Neural progenitor cell (in vitro differentiated cells): ENCODE measurements around the gene ABCF3. TPM values are rescaled to one million over a fixed set of nuclear protein-coding genes. Genes with fewer than 3 reads are reported as not detected.

Source experiments
- DNase-seq: peaks from one replicate; pipeline ENCODE4 v3.0.0-alpha.2; 2016; ENCODE audit warnings: low spot score
- H2AFZ ChIP-seq: fragments of 200-600 bp; sonication (generic); replicated peaks from 2 replicates; pipeline ENCODE4 v1.6.1; 2016; ENCODE audit warnings: antibody characterized with exemption
- H3F3A ChIP-seq: fragments of 200-600 bp; sonication (generic); 2 replicates; pipeline ENCODE4 v1.6.1; 2016; ENCODE audit warnings: antibody characterized with exemption, low read depth
- H3K27ac ChIP-seq: fragments of 200-600 bp; sonication (generic); 2 replicates; pipeline ENCODE4 v1.5.1; 2016; ENCODE audit warnings: mild to moderate bottlenecking
- H3K27me3 ChIP-seq: fragments of 200-600 bp; sonication (generic); 2 replicates; pipeline ENCODE4 v1.6.1; 2016; ENCODE audit warnings: mild to moderate bottlenecking, moderate library complexity
- H3K36me3 ChIP-seq: fragments of 200-600 bp; sonication (generic); 2 replicates; pipeline ENCODE4 v1.5.1; 2016
- H3K4me1 ChIP-seq: fragments of 200-600 bp; sonication (generic); 2 replicates; pipeline ENCODE4 v1.6.1; 2016; ENCODE audit warnings: mixed run types
- H3K4me2 ChIP-seq: fragments of 200-600 bp; sonication (generic); 2 replicates; pipeline ENCODE4 v1.6.1; 2016
- H3K4me3 ChIP-seq: fragments of 200-600 bp; sonication (generic); 2 replicates; pipeline ENCODE4 v1.5.1; 2016
- H3K79me2 ChIP-seq: fragments of 200-600 bp; sonication (generic); 2 replicates; pipeline ENCODE4 v1.6.1; 2016; ENCODE audit warnings: low read depth
- H3K9ac ChIP-seq: fragments of 200-600 bp; sonication (generic); 2 replicates; pipeline ENCODE4 v1.6.1; 2016
- H3K9me3 ChIP-seq: fragments of 200-600 bp; sonication (generic); 2 replicates; pipeline ENCODE4 v1.5.1; 2016; ENCODE audit warnings: low read depth
- H4K20me1 ChIP-seq: fragments of 200-600 bp; sonication (generic); 2 replicates; pipeline ENCODE4 v1.6.1; 2016; ENCODE audit warnings: low read depth
- H3K27ac Mint-ChIP-seq: 3 replicates; pipeline ENCODE4 v1.8.0; 2021; ENCODE audit warnings: mixed read lengths
- H3K27me3 Mint-ChIP-seq: 2 replicates; pipeline ENCODE4 v1.8.0; 2022; ENCODE audit warnings: low read depth, mild to moderate bottlenecking, inconsistent platforms, moderate library complexity, mixed read lengths; ENCODE audit not compliant: insufficient read depth
- H3K36me3 Mint-ChIP-seq: 3 replicates; pipeline ENCODE4 v1.8.0; 2021; ENCODE audit warnings: mixed read lengths
- H3K4me1 Mint-ChIP-seq: 3 replicates; pipeline ENCODE4 v1.8.0; 2021; ENCODE audit warnings: mixed read lengths
- H3K4me3 Mint-ChIP-seq: 3 replicates; pipeline ENCODE4 v1.8.0; 2021; ENCODE audit warnings: mild to moderate bottlenecking, moderate library complexity, mixed read lengths
- H3K9me3 Mint-ChIP-seq: 3 replicates; pipeline ENCODE4 v1.8.0; 2020; ENCODE audit warnings: mixed read lengths
- EZH2 ChIP-seq: fragments of 200-600 bp; sonication (generic); IDR thresholded peaks from 2 replicates; pipeline ENCODE4 v1.6.1; 2017; ENCODE audit warnings: antibody characterized with exemption, mild to moderate bottlenecking, moderate library complexity
- EZH2phosphoT487 ChIP-seq: fragments of 200-600 bp; sonication (generic); IDR thresholded peaks from 2 replicates; pipeline ENCODE4 v1.6.1; 2017; ENCODE audit warnings: antibody characterized with exemption
- total RNA-seq: library from RNA; depleted of rRNA; stranded (reverse); fragments of >200 nt; gene quantifications from 2 replicates; pipeline ENCODE4 v1.2.3, GENCODE V29; 2015; ENCODE audit warnings: low replicate concordance
- TF ChIP-seq, protein P1 (sequence below): fragments of 200-600 bp; sonication (generic); IDR thresholded peaks from 2 replicates; pipeline ENCODE4 v1.5.1; 2017; ENCODE audit warnings: antibody characterized with exemption, mild to moderate bottlenecking

Gene ABCF3
- total RNA-seq, 1 donor from 2014 or later = 22.0 TPM

DNA sequence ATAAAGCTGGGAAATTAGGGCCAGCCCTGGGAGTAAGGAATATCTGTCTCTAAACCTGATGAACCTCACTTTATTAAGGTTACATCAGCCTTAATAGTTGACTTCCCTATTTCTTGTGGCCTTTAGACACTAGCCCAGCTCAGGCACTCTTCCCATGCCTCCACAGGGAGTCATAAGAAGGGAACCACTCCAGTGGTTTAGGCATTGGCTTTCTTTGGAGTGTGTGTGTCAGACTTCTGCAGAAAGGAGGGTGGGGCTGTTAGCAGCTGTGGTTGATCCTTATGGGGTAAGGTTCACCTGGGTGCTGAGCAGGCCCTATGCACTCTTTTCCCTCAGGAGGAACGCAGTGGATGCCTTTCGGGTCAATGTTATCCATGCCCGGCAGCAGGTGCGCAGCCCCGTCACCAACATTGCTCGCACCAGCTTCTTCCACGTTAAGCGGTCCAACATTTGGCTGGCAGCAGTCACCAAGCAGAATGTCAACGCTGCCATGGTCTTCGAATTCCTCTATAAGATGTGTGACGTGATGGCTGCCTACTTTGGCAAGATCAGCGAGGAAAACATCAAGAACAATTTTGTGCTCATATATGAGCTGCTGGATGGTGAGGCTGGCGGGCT is 7.4 kb upstream of the ABCF3 start:
- Histone ChIP-seq H3K9ac (no peak overlapping the region), H3K4me1 (peaks cover 22% of the 10 kb centered on the region), H3K9me3 (no peaks in the 10 kb centered on the region), H3K4me2 (no peak overlapping the region), H2AFZ (no peak overlapping the region), H3K27me3 (no peaks in the 10 kb centered on the region), H3K27ac (no peak overlapping the region), H4K20me1 (peaks cover 32% of the 10 kb centered on the region), H3K79me2 (peaks cover 44% of the 10 kb centered on the region), H3K4me3 (no peak overlapping the region), H3K36me3 (no peaks in the 10 kb centered on the region), H3F3A (peaks cover 33% of the 10 kb centered on the region)
- TF ChIP-seq, protein P1, sequence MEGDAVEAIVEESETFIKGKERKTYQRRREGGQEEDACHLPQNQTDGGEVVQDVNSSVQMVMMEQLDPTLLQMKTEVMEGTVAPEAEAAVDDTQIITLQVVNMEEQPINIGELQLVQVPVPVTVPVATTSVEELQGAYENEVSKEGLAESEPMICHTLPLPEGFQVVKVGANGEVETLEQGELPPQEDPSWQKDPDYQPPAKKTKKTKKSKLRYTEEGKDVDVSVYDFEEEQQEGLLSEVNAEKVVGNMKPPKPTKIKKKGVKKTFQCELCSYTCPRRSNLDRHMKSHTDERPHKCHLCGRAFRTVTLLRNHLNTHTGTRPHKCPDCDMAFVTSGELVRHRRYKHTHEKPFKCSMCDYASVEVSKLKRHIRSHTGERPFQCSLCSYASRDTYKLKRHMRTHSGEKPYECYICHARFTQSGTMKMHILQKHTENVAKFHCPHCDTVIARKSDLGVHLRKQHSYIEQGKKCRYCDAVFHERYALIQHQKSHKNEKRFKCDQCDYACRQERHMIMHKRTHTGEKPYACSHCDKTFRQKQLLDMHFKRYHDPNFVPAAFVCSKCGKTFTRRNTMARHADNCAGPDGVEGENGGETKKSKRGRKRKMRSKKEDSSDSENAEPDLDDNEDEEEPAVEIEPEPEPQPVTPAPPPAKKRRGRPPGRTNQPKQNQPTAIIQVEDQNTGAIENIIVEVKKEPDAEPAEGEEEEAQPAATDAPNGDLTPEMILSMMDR = no peak
- TF ChIP-seq EZH2phosphoT487 = no peak
- no peak for TF ChIP-seq EZH2
- H3K9me3 Mint-ChIP-seq = no peaks in the 10 kb centered on the region
- peaks cover 6% of the 10 kb centered on the region for H3K27me3 Mint-ChIP-seq
- no peak for DNase-seq
- H3K4me1 Mint-ChIP-seq = peaks cover 38% of the 10 kb centered on the region
- H3K36me3 Mint-ChIP-seq = peaks cover 32% of the 10 kb centered on the region
- H3K27ac Mint-ChIP-seq = no peak overlapping the region
- no peak overlapping the region for H3K4me3 Mint-ChIP-seq

DNA sequence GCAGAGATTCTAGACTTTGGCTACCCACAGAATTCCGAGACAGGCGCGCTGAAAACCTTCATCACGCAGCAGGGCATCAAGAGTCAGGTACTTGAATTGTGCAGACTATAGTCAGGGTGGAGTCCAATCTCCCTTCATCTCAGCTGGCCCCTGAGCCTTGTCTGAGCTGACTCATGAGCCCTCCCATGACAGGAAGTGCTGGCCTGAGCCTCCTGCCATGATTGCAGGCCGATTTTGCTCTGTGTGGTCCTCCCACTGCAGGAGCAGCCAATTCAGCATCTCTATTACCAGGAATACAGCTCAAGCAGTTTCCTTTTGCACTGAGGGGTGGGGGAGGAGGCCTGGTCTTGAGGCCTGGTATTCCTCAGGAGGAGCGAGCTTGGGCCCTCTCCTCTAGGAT is 5.8 kb upstream of the ABCF3 start:
- Mint-ChIP-seq H3K9me3 (no peaks in the 10 kb centered on the region), H3K27ac (no peak overlapping the region), H3K4me3 (no peak overlapping the region), H3K27me3 (peaks cover 6% of the 10 kb centered on the region), H3K36me3 (peaks cover 43% of the 10 kb centered on the region), H3K4me1 (peaks cover 45% of the 10 kb centered on the region)
- Histone ChIP-seq H3F3A (peaks cover 41% of the 10 kb centered on the region), H3K9me3 (no peaks in the 10 kb centered on the region), H3K27me3 (no peaks in the 10 kb centered on the region), H3K4me3 (no peak overlapping the region), H3K79me2 (peaks cover 40% of the 10 kb centered on the region), H4K20me1 (peaks cover 32% of the 10 kb centered on the region), H3K4me2 (no peak overlapping the region), H3K27ac (no peak overlapping the region), H3K9ac (no peak overlapping the region), H3K4me1 (peaks cover 27% of the 10 kb centered on the region), H2AFZ (no peak overlapping the region), H3K36me3 (no peaks in the 10 kb centered on the region)
- no peak for TF ChIP-seq EZH2
- TF ChIP-seq, protein P1 = no peak
- no peak for TF ChIP-seq EZH2phosphoT487
- DNase-seq = no peak

- H3K36me3 Mint-ChIP-seq = peaks cover 43% of the 10 kb centered on the region
Observed at GRCh38 chr3:184181596-184181995, 4.4 kb upstream of the ABCF3 start.

More at GRCh38 chr3:184181596-184181995, 4.4 kb upstream of the ABCF3 start:
- Histone ChIP-seq H3F3A (peaks cover 34% of the 10 kb centered on the region), H3K9me3 (no peaks in the 10 kb centered on the region), H3K4me2 (no peak overlapping the region), H3K4me3 (no peak overlapping the region), H3K79me2 (peaks cover 35% of the 10 kb centered on the region), H3K27ac (no peak overlapping the region), H3K27me3 (no peaks in the 10 kb centered on the region), H2AFZ (no peak overlapping the region), H3K36me3 (no peaks in the 10 kb centered on the region), H4K20me1 (peaks cover 28% of the 10 kb centered on the region), H3K9ac (no peak overlapping the region), H3K4me1 (peaks cover 22% of the 10 kb centered on the region)
- H3K27ac Mint-ChIP-seq = no peak overlapping the region
- no peak overlapping the region for H3K4me3 Mint-ChIP-seq
- peaks cover 37% of the 10 kb centered on the region for H3K4me1 Mint-ChIP-seq
- no peak for DNase-seq
- TF ChIP-seq EZH2 (no peak), EZH2phosphoT487 (no peak)
- TF ChIP-seq, protein P1 = no peak
- no peaks in the 10 kb centered on the region for H3K27me3 Mint-ChIP-seq
- H3K9me3 Mint-ChIP-seq = no peaks in the 10 kb centered on the region
